SK-N-SH treated with all-trans-retinoic acid at 6 μM for 48 hours (cell line): ENCODE data around the gene SH3RF2.

Source experiments
- CSRNP3 ChIP-seq: fragments of 250-450 bp; sonication (Bioruptor Pico); IDR thresholded peaks from 2 replicates; pipeline ENCODE4 v1.5.1; 2021; ENCODE audit warnings: mild to moderate bottlenecking, moderate library complexity
- ESRRG ChIP-seq: fragments of 250-450 bp; sonication (Bioruptor Pico); IDR thresholded peaks from 2 replicates; pipeline ENCODE4 v1.6.1; 2021; ENCODE audit warnings: mild to moderate bottlenecking
- TSHZ2 ChIP-seq: fragments of 250-450 bp; sonication (Bioruptor Pico); IDR thresholded peaks from 2 replicates; pipeline ENCODE4 v1.5.0; 2020; ENCODE audit warnings: mild to moderate bottlenecking, moderate library complexity
- ZNF70 ChIP-seq: fragments of 450-650 bp; formaldehyde crosslinking; IDR thresholded peaks from 2 replicates; pipeline ENCODE4 v1.5.0; 2020; ENCODE audit warnings: mild to moderate bottlenecking, moderate library complexity

- TF ChIP-seq ESRRG (CRISPR knock-in tag) (no peak), ZNF70 (no peak), TSHZ2 (no peak), CSRNP3 (no peak)
Observed at GRCh38 chr5:146000072-146000471, 63.7 kb downstream of the SH3RF2 start.
